Activated gamma-delta T cell (primary cell): ENCODE measurements around the gene FER1L5.
A peak's percentile ranks its signal among the peaks of the same experiment; 100 is the strongest.
"Not testable (repeated sequence)": the region's sequence is repeated elsewhere in the genome, so short reads cannot be mapped to it uniquely, and the experiment has no call there.

Experiments used
- DNase-seq: peaks from one replicate; lab custom pipeline; 2025; lab: John Stamatoyannopoulos, UW

The FER1L5 gene

DNA sequence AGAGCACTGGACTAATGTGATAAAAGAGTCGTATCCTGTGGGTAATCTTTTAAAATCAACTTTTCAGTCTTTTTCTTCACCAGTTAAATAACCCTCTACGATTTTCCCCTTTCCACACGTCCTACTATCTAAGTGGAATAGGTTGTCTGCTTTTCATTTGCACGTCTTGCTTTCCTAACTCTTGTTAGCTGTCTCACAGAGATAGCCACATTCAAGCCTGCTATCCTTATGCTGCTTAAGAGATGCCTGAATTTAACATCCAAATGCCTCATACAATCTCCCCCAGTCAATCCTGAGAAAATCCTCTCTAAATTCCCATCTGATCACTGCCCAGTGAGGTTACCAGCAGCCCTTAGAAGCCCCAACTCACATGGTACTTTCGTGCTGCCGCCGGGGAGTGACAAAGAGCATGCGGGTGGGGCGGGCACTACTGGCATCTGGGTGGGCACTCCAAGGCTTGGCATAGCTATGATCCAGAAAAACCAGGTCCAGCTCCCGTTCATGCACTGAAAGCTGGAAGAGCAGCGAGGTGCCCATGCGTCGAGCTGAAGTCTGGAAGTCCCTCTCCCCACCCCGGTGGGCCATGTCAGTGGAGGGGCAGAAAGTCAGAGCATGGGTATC lies 5.9 kb upstream of the FER1L5 start:
- no peak for DNase-seq

GRCh38 chr2:96637385-96638143 lies 5.0 kb upstream of the FER1L5 start:
- peak; percentile 77 for DNase-seq

- DNase-seq: peak; percentile 80
These were observed 4.1 kb upstream of the FER1L5 start, which contains the start of gene KANSL3 for GRCh38 chr2:96638144-96639121. KANSL3 (minus strand) TSS chr2:96638312; CDS start chr2:96637135, 1,177 bp downstream.

GRCh38 chr2:96647681-96648080 lies 5.1 kb downstream of the FER1L5 start:
- DNase-seq: no peak

DNA sequence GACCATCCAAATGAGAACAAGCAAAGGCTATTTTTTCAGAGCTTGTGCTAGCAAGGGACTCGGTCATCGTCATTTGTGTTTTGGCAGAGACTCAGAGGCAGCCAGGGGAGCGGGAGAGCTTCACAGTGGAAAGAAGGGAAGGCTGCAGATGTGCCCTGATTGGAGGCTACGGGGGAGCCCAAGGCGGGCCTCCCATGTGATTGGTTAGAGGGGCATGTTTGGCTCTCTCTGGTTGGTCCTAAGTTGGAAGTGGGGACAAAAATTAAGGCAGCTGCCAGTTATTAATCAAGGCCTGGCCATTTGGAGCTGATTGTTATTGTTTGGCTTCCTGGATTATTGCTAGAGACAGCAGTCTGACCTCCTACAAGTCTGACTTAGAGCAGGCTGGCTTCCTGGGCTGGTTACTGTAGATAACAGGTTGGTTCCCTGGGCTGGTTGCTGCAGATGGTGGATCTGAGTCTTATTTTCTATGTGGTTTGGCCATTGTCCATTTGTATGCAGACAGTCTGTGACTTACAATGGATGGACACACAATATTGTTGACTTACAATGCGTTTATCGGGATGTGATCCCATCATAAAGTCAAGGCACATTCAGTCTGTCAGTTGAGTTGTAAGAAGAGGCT lies 5.9 kb downstream of the FER1L5 start:
- DNase-seq: no peak

DNA sequence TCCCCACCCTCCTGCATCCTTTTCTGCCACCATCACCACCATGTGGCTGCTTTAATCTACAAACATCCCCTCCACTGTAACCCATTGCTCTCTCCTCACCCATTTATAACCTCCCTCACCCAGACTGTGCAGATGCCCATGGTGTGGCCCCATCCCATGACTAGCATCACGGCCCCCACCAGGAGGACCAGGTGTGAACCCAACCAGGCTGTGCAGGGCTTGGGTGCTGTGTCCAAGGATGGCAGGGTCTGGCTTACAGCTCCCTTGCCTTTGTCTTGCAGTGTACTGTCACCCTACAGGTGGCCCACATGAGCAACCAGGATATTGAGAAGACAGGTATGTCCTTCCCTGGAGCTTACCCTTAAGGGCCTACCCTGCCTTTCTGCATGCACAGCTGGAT lies 6.8 kb downstream of the FER1L5 start:
- no peak for DNase-seq

DNA sequence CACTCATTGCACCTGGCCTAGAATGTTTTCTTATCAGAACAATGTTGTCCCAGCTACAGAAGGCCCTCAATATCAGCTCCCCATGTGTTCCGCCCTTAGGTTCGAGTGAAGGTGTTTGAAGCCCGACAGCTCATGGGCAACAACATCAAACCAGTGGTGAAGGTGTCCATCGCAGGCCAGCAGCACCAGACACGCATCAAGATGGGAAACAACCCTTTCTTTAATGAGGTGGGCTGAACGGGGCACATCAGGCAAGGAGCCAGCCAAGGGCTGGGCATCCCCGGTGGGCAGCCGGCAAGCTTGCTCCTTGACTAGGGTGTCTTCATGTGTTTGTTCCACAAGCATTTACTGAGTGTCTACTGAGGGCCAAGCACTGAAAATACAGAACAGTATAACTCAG lies 9.2 kb downstream of the FER1L5 start:
- no peak for DNase-seq

GRCh38 chr2:96654791-96655190 lies 12.2 kb downstream of the FER1L5 start:
- DNase-seq: not testable (repeated sequence)

GRCh38 chr2:96655526-96655925 lies 13.0 kb downstream of the FER1L5 start:
- DNase-seq: no peak

GRCh38 chr2:96656540-96656939 lies 14.0 kb downstream of the FER1L5 start:
- no peak for DNase-seq

- DNase-seq: no peak
These were observed 18.8 kb downstream of the FER1L5 start for GRCh38 chr2:96661324-96661723.

- no peak for DNase-seq
These were observed 19.8 kb downstream of the FER1L5 start for GRCh38 chr2:96662360-96662759.

DNA sequence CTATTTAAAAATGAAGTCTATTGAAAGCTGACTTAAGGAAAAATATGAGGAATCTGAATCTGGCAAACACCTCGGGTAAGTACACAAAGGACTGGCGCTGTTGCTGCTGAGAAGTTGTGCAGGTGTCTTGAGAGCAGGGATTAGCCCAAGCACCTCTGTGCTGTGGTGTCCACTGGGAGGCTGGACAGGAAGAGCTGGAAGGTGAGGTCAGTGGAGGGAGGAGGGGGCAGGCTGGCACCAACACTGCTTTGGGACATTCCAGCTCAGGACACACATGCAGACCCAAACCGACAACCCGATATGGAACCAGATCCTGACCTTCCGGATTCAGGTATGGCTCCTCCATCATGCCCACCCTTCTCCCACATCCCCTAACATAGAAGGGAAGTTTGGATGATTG lies 20.6 kb downstream of the FER1L5 start:
- no peak for DNase-seq

DNA sequence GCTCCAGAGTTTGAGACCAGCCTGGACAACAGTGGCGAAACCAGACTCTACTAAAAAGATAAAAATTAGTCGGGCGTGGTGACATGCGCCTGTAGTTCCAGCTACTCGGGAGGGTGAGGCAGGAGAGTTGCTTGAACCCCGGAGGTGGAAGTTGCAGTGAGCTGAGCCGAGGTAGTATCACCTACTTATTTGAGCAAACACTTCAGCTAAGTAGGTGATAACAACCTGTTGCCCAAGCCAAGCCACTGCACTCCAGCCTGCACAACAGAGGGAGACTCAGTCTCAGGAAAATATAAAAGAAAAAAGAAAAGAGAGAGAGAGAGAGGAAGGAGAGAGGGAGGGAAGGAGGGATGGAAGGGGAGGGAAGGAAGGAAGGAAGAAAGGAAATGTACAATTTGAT lies 21.3 kb downstream of the FER1L5 start:
- DNase-seq: no peak

GRCh38 chr2:96664366-96664925 lies 21.9 kb downstream of the FER1L5 start:
- DNase-seq: no peak

DNA sequence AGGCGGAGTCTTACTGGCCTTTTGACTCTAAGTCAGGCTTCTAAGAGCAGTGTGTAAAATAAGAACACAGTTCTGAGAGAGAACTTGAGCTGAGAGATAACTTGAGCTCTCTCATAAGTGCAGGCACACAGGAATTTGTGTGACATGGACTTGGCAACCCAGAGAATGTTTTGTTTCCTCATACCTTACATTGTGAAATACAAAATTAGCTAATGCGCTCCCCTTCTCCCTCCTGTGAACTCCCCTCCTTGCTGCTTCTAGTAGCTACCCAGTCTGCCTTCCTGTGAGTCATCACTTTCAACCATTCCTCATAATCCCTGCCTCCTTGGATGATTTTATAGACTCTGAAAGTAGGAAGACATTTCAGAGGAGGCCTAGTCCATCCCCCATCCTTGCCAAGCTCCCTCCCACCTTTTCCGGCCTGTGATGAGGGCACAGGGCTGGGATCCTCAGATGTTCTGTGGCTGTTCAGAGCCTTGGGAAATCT lies 22.6 kb downstream of the FER1L5 start:
- no peak for DNase-seq

- not testable (repeated sequence) for DNase-seq
These were observed 23.2 kb downstream of the FER1L5 start for GRCh38 chr2:96665717-96666116.

GRCh38 chr2:96668771-96669170 lies 26.2 kb downstream of the FER1L5 start:
- DNase-seq: no peak

- no peak for DNase-seq
These were observed 27.1 kb downstream of the FER1L5 start for GRCh38 chr2:96669539-96670215.

DNA sequence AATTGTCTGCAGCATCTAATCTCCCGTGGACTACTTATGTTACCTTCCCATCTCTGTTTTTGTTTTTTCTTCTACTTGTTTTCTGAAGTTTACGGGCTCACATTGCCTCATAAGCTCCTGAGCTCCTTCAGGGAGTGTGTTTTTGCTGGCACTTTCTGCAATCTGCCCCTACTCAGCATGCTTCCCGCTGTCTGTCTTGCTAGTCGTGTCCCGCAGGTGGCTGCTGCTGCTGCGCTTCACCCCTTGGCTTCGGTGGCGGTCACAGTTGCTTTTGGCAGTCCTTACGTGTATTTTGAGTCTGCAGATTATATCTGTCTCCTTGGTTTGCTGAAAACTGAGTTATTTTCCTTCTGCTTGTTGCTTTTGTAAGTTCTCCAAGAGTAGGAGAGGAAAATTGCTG lies 37.3 kb downstream of the FER1L5 start:
- DNase-seq: no peak
